Measurements from ENCODE around the gene CCDC190.

CCDC190 gene, protein sequence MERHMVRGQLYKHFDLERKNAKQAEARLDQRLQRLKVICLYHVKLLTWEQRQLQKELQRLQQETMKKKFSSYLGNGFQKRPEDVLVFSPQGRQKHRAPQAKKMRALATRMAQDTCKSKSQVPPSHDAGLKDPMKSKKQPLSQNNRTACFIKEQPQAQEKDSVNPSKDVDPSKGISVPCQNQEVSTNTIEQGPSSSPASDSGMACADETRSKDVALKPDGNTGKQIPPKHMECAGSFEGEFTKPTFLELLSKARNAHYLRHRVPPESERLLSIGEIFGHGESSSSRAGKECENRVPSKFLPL

DNA sequence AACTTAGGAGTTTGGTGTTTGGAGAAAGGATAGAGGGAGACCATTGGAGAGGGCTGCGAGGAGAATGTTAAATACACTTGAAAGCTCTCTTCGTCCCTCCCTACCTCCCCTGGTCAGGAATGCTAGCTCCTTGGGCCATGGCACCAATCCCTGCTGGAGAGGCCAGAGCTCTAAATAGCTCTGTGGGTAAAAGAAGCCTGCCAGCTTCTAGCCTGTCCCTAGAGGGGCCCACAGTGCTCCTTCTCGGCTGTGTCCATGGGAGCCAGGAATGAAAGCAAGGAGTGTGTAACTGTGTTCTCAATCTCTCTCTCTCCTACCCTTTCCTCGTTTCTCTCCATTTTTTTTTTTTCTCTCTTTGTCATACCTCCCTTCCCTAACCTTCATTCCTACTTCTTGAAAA is at the start of gene CCDC190:
CCDC190 (minus strand) TSS at position 75 of the 400 bp plus-strand sequence. CDS start 1,529 bp downstream, outside the sequence.
- DNase-seq (ENCODE audit: low read depth), result peak; percentile 42
- TF ChIP-seq, protein P1, sequence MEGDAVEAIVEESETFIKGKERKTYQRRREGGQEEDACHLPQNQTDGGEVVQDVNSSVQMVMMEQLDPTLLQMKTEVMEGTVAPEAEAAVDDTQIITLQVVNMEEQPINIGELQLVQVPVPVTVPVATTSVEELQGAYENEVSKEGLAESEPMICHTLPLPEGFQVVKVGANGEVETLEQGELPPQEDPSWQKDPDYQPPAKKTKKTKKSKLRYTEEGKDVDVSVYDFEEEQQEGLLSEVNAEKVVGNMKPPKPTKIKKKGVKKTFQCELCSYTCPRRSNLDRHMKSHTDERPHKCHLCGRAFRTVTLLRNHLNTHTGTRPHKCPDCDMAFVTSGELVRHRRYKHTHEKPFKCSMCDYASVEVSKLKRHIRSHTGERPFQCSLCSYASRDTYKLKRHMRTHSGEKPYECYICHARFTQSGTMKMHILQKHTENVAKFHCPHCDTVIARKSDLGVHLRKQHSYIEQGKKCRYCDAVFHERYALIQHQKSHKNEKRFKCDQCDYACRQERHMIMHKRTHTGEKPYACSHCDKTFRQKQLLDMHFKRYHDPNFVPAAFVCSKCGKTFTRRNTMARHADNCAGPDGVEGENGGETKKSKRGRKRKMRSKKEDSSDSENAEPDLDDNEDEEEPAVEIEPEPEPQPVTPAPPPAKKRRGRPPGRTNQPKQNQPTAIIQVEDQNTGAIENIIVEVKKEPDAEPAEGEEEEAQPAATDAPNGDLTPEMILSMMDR (conservative IDR thresholded peaks at IDR 0.05; ENCODE audit: low read depth, low read length), result no peak
- H3K4me3 ChIP-seq (ENCODE audit: low read depth, low read length), result no peak within 1 kb of the TSS

DNA sequence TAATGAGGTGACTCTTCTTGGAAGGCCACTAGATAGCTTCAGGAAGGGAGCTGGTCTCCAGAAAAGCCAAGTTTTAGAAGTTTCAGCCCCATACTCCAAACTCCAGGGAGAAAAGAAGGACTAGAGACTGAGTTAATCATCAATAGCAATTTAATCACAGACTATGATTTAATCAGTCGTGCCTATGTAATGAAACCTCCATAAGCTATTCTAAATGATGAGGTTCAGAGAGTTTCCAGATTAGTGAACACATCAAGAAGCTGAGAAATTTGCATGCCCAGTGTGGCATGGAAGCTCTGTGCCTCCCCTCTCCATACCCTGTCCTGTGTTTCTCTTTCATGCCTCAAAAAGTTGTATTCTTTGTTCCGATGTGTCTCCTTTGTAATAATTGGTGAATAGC is 49.2 kb upstream of the CCDC190 start:
- TF ChIP-seq, protein P1 (conservative IDR thresholded peaks at IDR 0.05; ENCODE audit: low read depth, low read length), result no peak

DNA sequence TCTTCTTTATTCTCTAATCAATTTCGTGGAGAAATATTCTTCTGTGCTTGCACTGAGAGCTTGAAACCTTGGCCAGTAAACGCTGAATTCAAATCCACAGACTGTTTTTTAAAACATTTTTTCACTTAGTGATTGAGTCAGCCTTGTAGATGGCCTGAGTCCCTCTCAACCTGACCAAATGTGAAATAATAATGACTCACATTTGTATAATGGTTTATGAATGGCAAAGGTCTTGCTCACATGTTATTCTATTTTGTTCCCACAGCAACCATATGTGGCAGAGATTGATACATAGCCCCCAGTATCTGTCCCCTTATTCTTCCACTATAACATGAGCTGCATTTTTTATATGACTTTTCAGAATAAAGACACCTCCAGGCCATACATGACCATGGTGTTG is 47.8 kb upstream of the CCDC190 start:
- TF ChIP-seq, protein P1 (conservative IDR thresholded peaks at IDR 0.05; ENCODE audit: low read depth, low read length), result no peak

More for the DNA sequence above, 49.2 kb upstream of the CCDC190 start:
- no peak for DNase-seq (ENCODE audit: low read depth)
- H3K4me3 ChIP-seq (ENCODE audit: low read depth, low read length), result no peak overlapping the region

DNA sequence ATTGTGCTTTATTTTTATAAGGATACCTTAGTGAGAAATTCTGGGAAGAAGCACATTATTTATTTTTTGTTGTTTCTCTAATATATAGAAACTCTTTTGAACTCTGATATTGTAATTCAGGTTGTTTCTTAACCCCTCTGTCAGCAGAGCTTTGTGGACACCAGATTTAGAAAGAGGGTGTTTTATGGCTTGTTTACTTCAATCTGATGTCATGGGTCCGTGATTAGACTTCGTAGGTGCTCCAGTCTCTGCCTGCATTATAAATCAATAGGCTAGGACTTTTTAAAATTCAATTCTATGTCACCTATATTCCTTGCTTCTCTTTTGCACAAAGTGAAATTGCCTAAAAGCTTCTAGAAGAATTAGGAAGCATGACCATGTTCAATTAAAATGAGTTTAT is 47.3 kb upstream of the CCDC190 start:
- no peak for DNase-seq (ENCODE audit: low read depth)
- H3K4me3 ChIP-seq (ENCODE audit: low read depth, low read length), result no peak overlapping the region
- TF ChIP-seq, protein P1 (conservative IDR thresholded peaks at IDR 0.05; ENCODE audit: low read depth, low read length), result no peak

More for the DNA sequence above, 47.8 kb upstream of the CCDC190 start:
- DNase-seq (ENCODE audit: low read depth), result peak; percentile 77
- no peak overlapping the region for H3K4me3 ChIP-seq (ENCODE audit: low read depth, low read length)

DNA sequence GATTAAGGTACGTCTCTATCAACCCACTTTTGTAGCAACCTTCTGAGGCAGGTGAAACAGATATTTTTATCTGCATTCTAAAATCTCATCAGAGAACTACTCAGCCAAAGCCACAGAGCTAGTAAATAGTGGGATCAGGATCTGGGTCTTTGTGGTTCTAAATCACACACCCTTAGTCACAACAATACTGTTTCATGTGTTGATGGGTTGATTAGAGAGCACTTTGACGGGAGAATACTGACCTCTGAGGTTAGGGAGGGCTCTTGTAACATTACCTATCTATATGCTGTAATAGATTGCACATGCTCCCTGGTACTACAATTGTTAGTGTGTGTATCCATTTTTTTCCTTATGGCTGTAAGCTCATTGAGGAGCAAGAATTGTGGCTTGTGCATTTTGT is 45.5 kb upstream of the CCDC190 start:
- TF ChIP-seq, protein P1 (conservative IDR thresholded peaks at IDR 0.05; ENCODE audit: low read depth, low read length), result no peak
- DNase-seq (ENCODE audit: low read depth), result no peak
- H3K4me3 ChIP-seq (ENCODE audit: low read depth, low read length), result no peak overlapping the region

DNA sequence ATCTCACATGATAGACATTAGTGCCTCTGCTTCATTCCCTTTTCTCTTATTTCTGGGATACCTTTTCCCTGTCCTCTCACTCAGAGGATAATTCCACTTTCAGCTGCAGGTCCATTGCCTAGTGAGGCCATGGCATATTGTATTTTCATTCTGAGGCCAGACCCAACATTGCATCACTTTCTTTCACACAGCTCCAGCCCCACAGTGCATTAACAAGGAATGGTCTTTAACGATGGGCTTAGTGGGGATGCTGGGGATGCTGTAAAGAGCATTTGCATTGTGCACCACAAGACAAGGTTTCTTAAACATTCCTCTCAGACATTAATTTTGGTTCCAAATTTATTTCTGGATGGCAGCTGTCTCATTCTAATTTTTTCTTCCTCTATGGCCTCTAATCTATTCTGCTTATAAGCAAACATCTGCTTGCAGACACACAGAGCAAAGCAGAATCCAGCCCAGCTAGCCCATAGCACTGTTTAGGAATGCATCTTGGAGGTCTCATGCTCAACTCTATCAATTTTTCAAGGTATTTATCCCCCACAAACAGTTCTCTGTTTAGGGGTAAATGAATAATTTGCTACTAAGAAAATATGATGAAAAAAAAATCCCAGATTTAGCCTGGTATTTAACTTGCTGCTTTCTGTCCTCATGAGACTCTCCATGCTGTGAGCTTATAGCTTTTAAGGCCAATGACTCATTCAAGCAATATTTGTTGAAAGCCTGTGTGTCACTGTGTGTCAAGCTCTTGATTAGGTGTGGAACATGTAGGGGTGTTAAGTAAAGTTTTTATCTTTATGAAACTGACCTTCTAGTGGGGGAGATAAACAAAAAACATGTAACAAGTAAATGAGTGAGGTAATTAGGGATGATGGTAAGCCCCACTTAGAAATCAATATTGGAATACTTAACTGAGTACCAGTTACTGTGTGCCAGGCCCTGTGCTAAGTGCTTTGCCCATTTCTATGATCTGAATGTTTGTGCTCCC is 44.5 kb upstream of the CCDC190 start:
- DNase-seq (ENCODE audit: low read depth), result peak; percentile 93
- no peak overlapping the region for H3K4me3 ChIP-seq (ENCODE audit: low read depth, low read length)
- TF ChIP-seq, protein P1 (conservative IDR thresholded peaks at IDR 0.05; ENCODE audit: low read depth, low read length), result no peak
